Nephron (organoid): ENCODE results near the gene NAV1.

ENCODE experiments used
- H3K27ac Mint-ChIP-seq, 3 experiments: 2 replicates each; pipeline ENCODE4 v1.8.0; 2020; ENCODE audit warnings: mixed read lengths in 3 of 3, mild to moderate bottlenecking in 2 of 3, moderate library complexity in 1 of 3
- H3K27me3 Mint-ChIP-seq: 2 replicates; pipeline ENCODE4 v1.8.0; 2021; ENCODE audit warnings: low read depth, mild to moderate bottlenecking, moderate library complexity, mixed read lengths
- H3K36me3 Mint-ChIP-seq: 2 replicates; pipeline ENCODE4 v1.8.0; 2020; ENCODE audit warnings: low read depth, mixed read lengths
- H3K4me1 Mint-ChIP-seq: 2 replicates; pipeline ENCODE4 v1.8.0; 2020; ENCODE audit warnings: mixed read lengths
- H3K4me3 Mint-ChIP-seq, 3 experiments: 2 replicates each; pipeline ENCODE4 v1.8.0; 2020; ENCODE audit warnings: mild to moderate bottlenecking in 3 of 3, mixed read lengths in 3 of 3, moderate library complexity in 2 of 3
- H3K9me3 Mint-ChIP-seq: 2 replicates; pipeline ENCODE4 v1.8.0; 2020; ENCODE audit warnings: mixed read lengths
- CTCF ChIP-seq, 3 experiments: fragments of 200-600 bp; sonication (generic); IDR thresholded peaks; one replicate each; pipeline ENCODE4 v1.5.0; 2021; ENCODE audit warnings: antibody characterized with exemption in 3 of 3; ENCODE audit not compliant: unreplicated experiment in 3 of 3

NAV1 gene

GRCh38 chr1:201537891-201538611 lies 876 bp upstream of the NAV1 start:
- peak overlapping the region; percentile 85 to 88 (median 88) for H3K4me3 Mint-ChIP-seq
- no peaks in the 10 kb centered on the region for H3K36me3 Mint-ChIP-seq
- peaks cover 82% of the 10 kb centered on the region for H3K4me1 Mint-ChIP-seq
- TF ChIP-seq CTCF (IDR thresholded peaks at IDR 0.05; ENCODE audit: unreplicated experiment in 3 of 3): no peak
- no peaks in the 10 kb centered on the region for H3K9me3 Mint-ChIP-seq
- peaks cover 65% of the 10 kb centered on the region for H3K27me3 Mint-ChIP-seq
- H3K27ac Mint-ChIP-seq: peak overlapping the region; percentile 3 to 55 (median 34)

GRCh38 chr1:201539561-201540431 lies 869 bp downstream of the NAV1 start:
- H3K36me3 Mint-ChIP-seq: no peaks in the 10 kb centered on the region
- H3K9me3 Mint-ChIP-seq: peaks cover 3% of the 10 kb centered on the region
- H3K4me3 Mint-ChIP-seq: peak overlapping the region; percentile 84 to 89 (median 85)
- peaks cover 75% of the 10 kb centered on the region for H3K27me3 Mint-ChIP-seq
- peaks cover 78% of the 10 kb centered on the region for H3K4me1 Mint-ChIP-seq
- no peak for TF ChIP-seq CTCF (IDR thresholded peaks at IDR 0.05; ENCODE audit: unreplicated experiment in 3 of 3)
- peak overlapping the region; percentile 14 to 76 (median 57) for H3K27ac Mint-ChIP-seq

GRCh38 chr1:201540846-201541735 lies 2.2 kb downstream of the NAV1 start:
- Mint-ChIP-seq H3K4me3 (peak overlapping the region; percentile 84 to 89 (median 85)), H3K27ac (no peak overlapping the region)
- TF ChIP-seq CTCF (IDR thresholded peaks at IDR 0.05; ENCODE audit: unreplicated experiment in 3 of 3): no peak

GRCh38 chr1:201542309-201543035 lies 3.5 kb downstream of the NAV1 start:
- H3K36me3 Mint-ChIP-seq: no peaks in the 10 kb centered on the region
- H3K27me3 Mint-ChIP-seq: peaks cover 70% of the 10 kb centered on the region
- H3K9me3 Mint-ChIP-seq: peaks cover 3% of the 10 kb centered on the region
- peak overlapping the region; percentile 35 to 71 (median 51) for H3K4me3 Mint-ChIP-seq
- peaks cover 63% of the 10 kb centered on the region for H3K4me1 Mint-ChIP-seq
- no peak for TF ChIP-seq CTCF (IDR thresholded peaks at IDR 0.05; ENCODE audit: unreplicated experiment in 3 of 3)
- H3K27ac Mint-ChIP-seq: peak overlapping the region in 2 of 3 experiments; percentile 29 to 59

More at GRCh38 chr1:201540846-201541735, 2.2 kb downstream of the NAV1 start:
- peaks cover 76% of the 10 kb centered on the region for H3K27me3 Mint-ChIP-seq
- H3K9me3 Mint-ChIP-seq: peaks cover 3% of the 10 kb centered on the region
- H3K36me3 Mint-ChIP-seq: no peaks in the 10 kb centered on the region
- peaks cover 72% of the 10 kb centered on the region for H3K4me1 Mint-ChIP-seq
